ENCODE results near the gene RBM10.

- TF ChIP-seq CTCF (conservative IDR thresholded peaks at IDR 0.05 in 1 of 2, IDR thresholded peaks at IDR 0.05 in 1 of 2; ENCODE audit: low read depth in 1 of 2, low read length in 2 of 2) (no peak), EZH2 (IDR thresholded peaks at IDR 0.05; ENCODE audit: low read length, missing control alignments) (no peak)
These were observed 72.3 kb downstream of the RBM10 start for GRCh38 chrX:47217121-47217851.

Data from fibroblast of lung (primary cell).